HepG2 (cell line): ENCODE measurements around the gene ATAD1. TPM values are rescaled to one million over a fixed set of nuclear protein-coding genes. Genes with fewer than 3 reads are reported as not detected.
A peak's percentile ranks its signal among the peaks of the same experiment; 100 is the strongest.

Source experiments
- ARNTL ChIP-seq: sonication (generic); formaldehyde crosslinking; IDR thresholded peaks from 2 replicates; pipeline ENCODE4 v1.4.0; 2020; ENCODE audit warnings: mild to moderate bottlenecking, missing genetic modification reagents
- ATF5 ChIP-seq: sonication (generic); formaldehyde crosslinking; IDR thresholded peaks from 2 replicates; pipeline ENCODE4 v1.4.0; 2020; ENCODE audit warnings: mild to moderate bottlenecking, low read depth, missing genetic modification reagents
- CBFB ChIP-seq: sonication (generic); formaldehyde crosslinking; IDR thresholded peaks from 2 replicates; pipeline ENCODE4 v1.4.0; 2020; ENCODE audit warnings: missing genetic modification reagents
- FOXK1 ChIP-seq: sonication (generic); formaldehyde crosslinking; IDR thresholded peaks from 2 replicates; pipeline ENCODE4 v1.4.0; 2020; ENCODE audit warnings: low read depth, missing genetic modification reagents, borderline replicate concordance
- GLI4 ChIP-seq: sonication (generic); formaldehyde crosslinking; IDR thresholded peaks from 2 replicates; pipeline ENCODE4 v1.5.1; 2020; ENCODE audit warnings: missing genetic modification reagents, mild to moderate bottlenecking, moderate library complexity, borderline replicate concordance
- HCFC1 ChIP-seq: fragments of 150-350 bp; IDR thresholded peaks from 2 replicates; pipeline ENCODE4 v1.6.1; 2014; ENCODE audit warnings: low read depth, low read length
- KLF9 ChIP-seq: IDR thresholded peaks from 2 replicates; pipeline ENCODE4 v1.6.1; 2016; ENCODE audit warnings: low read depth
- MZF1 ChIP-seq: sonication (generic); formaldehyde crosslinking; IDR thresholded peaks from 2 replicates; pipeline ENCODE4 v1.8.1; 2023; ENCODE audit warnings: mild to moderate bottlenecking, missing genetic modification reagents, borderline replicate concordance
- NAIF1 ChIP-seq: sonication (generic); formaldehyde crosslinking; IDR thresholded peaks from 2 replicates; pipeline ENCODE4 v1.5.0; 2020; ENCODE audit warnings: mild to moderate bottlenecking, missing genetic modification reagents, borderline replicate concordance
- PHF5A ChIP-seq: IDR thresholded peaks from one replicate; pipeline ENCODE4 v1.6.1; 2018; ENCODE audit warnings: low read depth, missing genetic modification reagents; ENCODE audit not compliant: unreplicated experiment
- SAP130 ChIP-seq: IDR thresholded peaks from 2 replicates; pipeline ENCODE4 v1.6.1; 2016; ENCODE audit warnings: low read depth
- TAF1 ChIP-seq: sonication (generic); formaldehyde crosslinking; IDR thresholded peaks from 2 replicates; pipeline ENCODE4 v1.4.0; 2020; ENCODE audit warnings: missing genetic modification reagents
- TBX2 ChIP-seq: sonication (generic); formaldehyde crosslinking; IDR thresholded peaks from 2 replicates; pipeline ENCODE4 v1.5.0; 2020; ENCODE audit warnings: missing genetic modification reagents, mild to moderate bottlenecking, borderline replicate concordance
- YY1 ChIP-seq: IDR thresholded peaks from 2 replicates; pipeline ENCODE4 v1.6.1; 2011; ENCODE audit warnings: low read length, low read depth, moderate library complexity, mild to moderate bottlenecking; ENCODE audit not compliant: insufficient read depth, insufficient replicate concordance
- ZBTB1 ChIP-seq: sonication (generic); formaldehyde crosslinking; IDR thresholded peaks from 2 replicates; pipeline ENCODE4 v1.4.0; 2020; ENCODE audit warnings: missing genetic modification reagents, borderline replicate concordance
- ZNF3 ChIP-seq: IDR thresholded peaks from 2 replicates; pipeline ENCODE4 v1.7.0; 2017; ENCODE audit warnings: inconsistent platforms
- ZNF382 ChIP-seq: sonication (generic); formaldehyde crosslinking; IDR thresholded peaks from 2 replicates; pipeline ENCODE4 v1.5.0; 2020; ENCODE audit warnings: missing genetic modification reagents, mild to moderate bottlenecking, borderline replicate concordance
- ZNF468 ChIP-seq: sonication (generic); formaldehyde crosslinking; IDR thresholded peaks from 2 replicates; pipeline ENCODE4 v1.8.0; 2022; ENCODE audit warnings: mild to moderate bottlenecking, moderate library complexity, missing genetic modification reagents
- ZNF577 ChIP-seq: sonication (generic); formaldehyde crosslinking; IDR thresholded peaks from 2 replicates; pipeline ENCODE4 v1.4.0; 2020; ENCODE audit warnings: mild to moderate bottlenecking, low read depth, missing genetic modification reagents, borderline replicate concordance
- ZNF703 ChIP-seq: sonication (generic); formaldehyde crosslinking; IDR thresholded peaks from 2 replicates; pipeline ENCODE4 v1.5.1; 2020; ENCODE audit warnings: missing genetic modification reagents, mild to moderate bottlenecking, moderate library complexity, borderline replicate concordance
- ZNF766 ChIP-seq: sonication (generic); formaldehyde crosslinking; IDR thresholded peaks from 2 replicates; pipeline ENCODE4 v1.5.0; 2020; ENCODE audit warnings: missing genetic modification reagents, borderline replicate concordance
- ZNF775 ChIP-seq: sonication (generic); formaldehyde crosslinking; IDR thresholded peaks from 2 replicates; pipeline ENCODE4 v1.4.0; 2020; ENCODE audit warnings: missing genetic modification reagents, mild to moderate bottlenecking, moderate library complexity, borderline replicate concordance
- ZNF891 ChIP-seq: sonication (generic); formaldehyde crosslinking; IDR thresholded peaks from 2 replicates; pipeline ENCODE4 v1.5.0; 2020; ENCODE audit warnings: mild to moderate bottlenecking, missing genetic modification reagents
- ZSCAN21 ChIP-seq: sonication (generic); formaldehyde crosslinking; IDR thresholded peaks from 2 replicates; pipeline ENCODE4 v1.8.0; 2022; ENCODE audit warnings: mild to moderate bottlenecking, missing genetic modification reagents, moderate library complexity, borderline replicate concordance
- ZSCAN29 ChIP-seq: sonication (generic); formaldehyde crosslinking; conservative IDR thresholded peaks from 2 replicates; pipeline ENCODE4 v1.4.0; 2020; ENCODE audit warnings: mild to moderate bottlenecking, missing genetic modification reagents
- polyA plus RNA-seq, 8 experiments: library from polyadenylated mRNA; depleted of rRNA in 3 of 8; stranded (reverse) in 7 of 8; unstranded in 1 of 8; fragments of >200 nt; fragmentation: Illumina TruSeq in 4 of 8; extraction: Trizol in 4 of 8; gene quantifications; 2 replicates each; pipeline versions ENCODE4 v1.2.1 to v1.2.3, GENCODE V29; 2011 to 2016; ENCODE audit warnings: low read depth in 4 of 8, missing spikeins in 1 of 8, mixed read lengths in 1 of 8; ENCODE audit not compliant: insufficient read depth in 1 of 8
- total RNA-seq, 5 experiments: library from RNA; depleted of rRNA; stranded (reverse); fragments of >200 nt; fragmentation: Illumina TruSeq; extraction: Trizol; gene quantifications; 2 replicates each; pipeline ENCODE4 v1.2.3, GENCODE V29; 2016; ENCODE audit warnings: low read depth in 1 of 5
- TF ChIP-seq, protein P1 (sequence below): fragments of 450-650 bp; IDR thresholded peaks from 2 replicates; pipeline ENCODE4 v1.6.1; 2017; ENCODE audit warnings: mild to moderate bottlenecking
- TF ChIP-seq, protein P2 (sequence below): IDR thresholded peaks from 2 replicates; pipeline ENCODE4 v1.6.1; 2016

ATAD1 gene
- total and polyA plus RNA-seq, 2 of the 13 experiments (the other 11 are each of a cell fraction or from before 2014, with no cell fraction given) = 14.9 to 28.2 TPM

DNA sequence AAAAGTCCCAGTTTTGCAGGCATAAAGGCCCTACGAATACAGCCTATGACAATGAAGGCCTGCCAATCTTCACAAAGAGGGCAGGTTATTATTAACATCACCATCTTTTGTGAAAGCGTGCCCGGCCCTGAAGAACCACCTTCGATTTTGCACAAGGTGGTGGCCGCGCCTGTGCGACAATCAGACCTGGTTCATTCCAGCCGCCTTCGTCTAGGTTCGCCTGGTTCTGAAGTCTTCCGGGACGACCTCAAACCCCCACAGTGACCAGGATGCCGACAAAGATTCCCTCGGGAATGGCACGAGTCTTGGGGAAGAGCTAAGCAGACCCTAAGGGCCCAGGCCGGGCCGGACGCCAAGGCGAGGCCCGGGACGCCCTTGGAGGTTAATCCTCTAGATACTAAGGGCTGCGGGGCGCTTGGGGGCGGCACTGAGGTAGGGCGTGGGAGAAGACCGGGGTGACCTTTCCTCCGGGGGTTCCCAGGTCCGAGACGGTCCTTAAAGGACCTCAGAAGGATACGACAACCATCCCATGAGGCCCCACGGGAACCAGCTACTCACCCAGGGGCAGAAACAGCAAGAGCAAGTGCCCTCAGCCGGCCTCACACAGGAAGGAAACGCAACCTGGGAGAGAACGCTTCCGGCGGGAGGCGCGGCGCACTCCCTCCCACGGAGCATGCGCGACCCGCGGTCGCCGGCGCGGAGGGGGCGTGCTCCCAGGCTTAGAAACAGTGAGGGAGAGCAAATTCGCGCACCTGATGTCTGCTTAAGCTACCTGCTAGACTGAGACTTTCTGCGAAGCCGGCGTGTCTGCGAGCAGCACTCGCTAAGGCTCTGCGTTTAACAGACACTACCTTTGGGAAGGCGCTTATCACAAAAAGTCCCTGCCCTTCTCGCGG is at the start of gene ATAD1 (continued):
- TF ChIP-seq, protein P1, sequence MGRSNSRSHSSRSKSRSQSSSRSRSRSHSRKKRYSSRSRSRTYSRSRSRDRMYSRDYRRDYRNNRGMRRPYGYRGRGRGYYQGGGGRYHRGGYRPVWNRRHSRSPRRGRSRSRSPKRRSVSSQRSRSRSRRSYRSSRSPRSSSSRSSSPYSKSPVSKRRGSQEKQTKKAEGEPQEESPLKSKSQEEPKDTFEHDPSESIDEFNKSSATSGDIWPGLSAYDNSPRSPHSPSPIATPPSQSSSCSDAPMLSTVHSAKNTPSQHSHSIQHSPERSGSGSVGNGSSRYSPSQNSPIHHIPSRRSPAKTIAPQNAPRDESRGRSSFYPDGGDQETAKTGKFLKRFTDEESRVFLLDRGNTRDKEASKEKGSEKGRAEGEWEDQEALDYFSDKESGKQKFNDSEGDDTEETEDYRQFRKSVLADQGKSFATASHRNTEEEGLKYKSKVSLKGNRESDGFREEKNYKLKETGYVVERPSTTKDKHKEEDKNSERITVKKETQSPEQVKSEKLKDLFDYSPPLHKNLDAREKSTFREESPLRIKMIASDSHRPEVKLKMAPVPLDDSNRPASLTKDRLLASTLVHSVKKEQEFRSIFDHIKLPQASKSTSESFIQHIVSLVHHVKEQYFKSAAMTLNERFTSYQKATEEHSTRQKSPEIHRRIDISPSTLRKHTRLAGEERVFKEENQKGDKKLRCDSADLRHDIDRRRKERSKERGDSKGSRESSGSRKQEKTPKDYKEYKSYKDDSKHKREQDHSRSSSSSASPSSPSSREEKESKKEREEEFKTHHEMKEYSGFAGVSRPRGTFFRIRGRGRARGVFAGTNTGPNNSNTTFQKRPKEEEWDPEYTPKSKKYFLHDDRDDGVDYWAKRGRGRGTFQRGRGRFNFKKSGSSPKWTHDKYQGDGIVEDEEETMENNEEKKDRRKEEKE = no peak
- no peak; the same call in 1 of the 2 replicates for TF ChIP-seq GLI4
- TF ChIP-seq HCFC1 = no peak
- no peak for TF ChIP-seq ZNF577 (CRISPR knock-in tag)
- TF ChIP-seq ZNF766 (CRISPR knock-in tag) = peak; percentile 67; the same call in 1 of the 2 replicates
- peak; percentile 83 for TF ChIP-seq ZSCAN21
- TF ChIP-seq ZNF891 (CRISPR knock-in tag) = no peak; the same call in 1 of the 2 replicates
- no peak; the same call in 1 of the 2 replicates for TF ChIP-seq ARNTL (CRISPR knock-in tag)
- TF ChIP-seq PHF5A = no peak
- TF ChIP-seq ZNF382 = no peak
- peak; percentile 77 for TF ChIP-seq TAF1 (CRISPR knock-in tag)
- TF ChIP-seq ZBTB1 (CRISPR knock-in tag) = no peak
- no peak for TF ChIP-seq ZNF3 (CRISPR knock-in tag)
- TF ChIP-seq, protein P2, sequence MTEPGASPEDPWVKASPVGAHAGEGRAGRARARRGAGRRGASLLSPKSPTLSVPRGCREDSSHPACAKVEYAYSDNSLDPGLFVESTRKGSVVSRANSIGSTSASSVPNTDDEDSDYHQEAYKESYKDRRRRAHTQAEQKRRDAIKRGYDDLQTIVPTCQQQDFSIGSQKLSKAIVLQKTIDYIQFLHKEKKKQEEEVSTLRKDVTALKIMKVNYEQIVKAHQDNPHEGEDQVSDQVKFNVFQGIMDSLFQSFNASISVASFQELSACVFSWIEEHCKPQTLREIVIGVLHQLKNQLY (CRISPR knock-in tag) = no peak
- no peak for TF ChIP-seq ZNF775 (CRISPR knock-in tag)
- TF ChIP-seq MZF1 = peak; percentile 55; the same call in 1 of the 2 replicates
- peak; percentile 86; the same call in 1 of the 2 replicates for TF ChIP-seq KLF9 (CRISPR knock-in tag)
- 0 out of 2 replicates have a peak, but pooled peaks have one; percentile 46 for TF ChIP-seq ATF5 (CRISPR knock-in tag)
- no peak for TF ChIP-seq ZSCAN29 (CRISPR knock-in tag)
- peak; percentile 57; the same call in 1 of the 2 replicates for TF ChIP-seq TBX2 (CRISPR knock-in tag)
- TF ChIP-seq NAIF1 (CRISPR knock-in tag) = peak; percentile 79; the same call in 1 of the 2 replicates
- TF ChIP-seq CBFB (CRISPR knock-in tag) = no peak
- TF ChIP-seq ZNF703 (CRISPR knock-in tag) = no peak
- TF ChIP-seq SAP130 = peak; percentile 83
- TF ChIP-seq ZNF468 (CRISPR knock-in tag) = no peak; the same call in 1 of the 2 replicates
- peak; percentile 41 for TF ChIP-seq YY1
- TF ChIP-seq FOXK1 = 0 out of 2 replicates have a peak, but pooled peaks have one; percentile 56
